Measurements from ENCODE around the gene CD59. TPM values are rescaled to one million over a fixed set of nuclear protein-coding genes. Genes with fewer than 3 reads are reported as not detected.
A peak's percentile ranks its signal among the peaks of the same experiment; 100 is the strongest.

The CD59 gene
- total and polyA plus RNA-seq, 9 of the 15 experiments (the other 6 are each of a cell fraction or from before 2014, with no cell fraction given) = 38.1 to 338 (median 173) TPM

DNA sequence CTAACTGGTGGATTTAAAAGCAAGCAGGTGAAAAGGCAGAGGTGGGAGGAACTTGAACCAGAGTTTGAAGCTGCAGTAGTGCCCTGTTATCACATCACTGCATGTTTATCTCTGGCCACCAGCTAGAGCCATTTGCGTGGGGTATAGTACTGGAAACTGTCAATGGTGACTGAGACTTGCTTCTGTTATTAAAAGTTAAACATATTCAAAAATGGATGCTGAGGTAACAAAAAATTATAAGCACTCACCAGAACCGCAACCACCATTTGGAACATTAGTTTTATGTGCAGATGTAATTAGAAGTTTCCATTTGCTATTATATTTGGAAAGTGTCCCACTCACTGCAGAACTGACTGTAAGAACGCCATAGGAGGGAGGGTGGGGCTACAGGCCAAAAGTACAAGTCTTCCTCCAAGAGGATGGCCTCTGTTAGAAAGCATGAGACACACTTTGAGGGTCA lies 1.2 kb upstream of the CD59 start (continued):
- no peak for TF ChIP-seq KAT7 (CRISPR knock-in tag; IDR thresholded peaks at IDR 0.05; ENCODE audit: borderline replicate concordance)
- peak; percentile 65 to 76; a peak in 3 of 4 replicates for TF ChIP-seq TRIM24 (IDR thresholded peaks at IDR 0.05)
- TF ChIP-seq C11orf30 (IDR thresholded peaks at IDR 0.05; ENCODE audit: low read depth) = peak; percentile 64
- peak; percentile 76 for TF ChIP-seq HDAC3 (IDR thresholded peaks at IDR 0.05; ENCODE audit: borderline replicate concordance, partially characterized antibody)
- TF ChIP-seq ADNP (tag; IDR thresholded peaks at IDR 0.05) = no peak
- TF ChIP-seq, protein P1, sequence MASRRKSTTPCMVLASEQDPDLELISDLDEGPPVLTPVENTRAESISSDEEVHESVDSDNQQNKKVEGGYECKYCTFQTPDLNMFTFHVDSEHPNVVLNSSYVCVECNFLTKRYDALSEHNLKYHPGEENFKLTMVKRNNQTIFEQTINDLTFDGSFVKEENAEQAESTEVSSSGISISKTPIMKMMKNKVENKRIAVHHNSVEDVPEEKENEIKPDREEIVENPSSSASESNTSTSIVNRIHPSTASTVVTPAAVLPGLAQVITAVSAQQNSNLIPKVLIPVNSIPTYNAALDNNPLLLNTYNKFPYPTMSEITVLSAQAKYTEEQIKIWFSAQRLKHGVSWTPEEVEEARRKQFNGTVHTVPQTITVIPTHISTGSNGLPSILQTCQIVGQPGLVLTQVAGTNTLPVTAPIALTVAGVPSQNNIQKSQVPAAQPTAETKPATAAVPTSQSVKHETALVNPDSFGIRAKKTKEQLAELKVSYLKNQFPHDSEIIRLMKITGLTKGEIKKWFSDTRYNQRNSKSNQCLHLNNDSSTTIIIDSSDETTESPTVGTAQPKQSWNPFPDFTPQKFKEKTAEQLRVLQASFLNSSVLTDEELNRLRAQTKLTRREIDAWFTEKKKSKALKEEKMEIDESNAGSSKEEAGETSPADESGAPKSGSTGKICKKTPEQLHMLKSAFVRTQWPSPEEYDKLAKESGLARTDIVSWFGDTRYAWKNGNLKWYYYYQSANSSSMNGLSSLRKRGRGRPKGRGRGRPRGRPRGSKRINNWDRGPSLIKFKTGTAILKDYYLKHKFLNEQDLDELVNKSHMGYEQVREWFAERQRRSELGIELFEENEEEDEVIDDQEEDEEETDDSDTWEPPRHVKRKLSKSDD (conservative IDR thresholded peaks at IDR 0.05; ENCODE audit: low read length) = no peak
- peak; percentile 97 for TF ChIP-seq FOXM1 (IDR thresholded peaks at IDR 0.05; ENCODE audit: low read depth)
- no peak for TF ChIP-seq FOXM1 (CRISPR knock-in tag; IDR thresholded peaks at IDR 0.05; ENCODE audit: low read depth)
- no peak for TF ChIP-seq ZKSCAN8 (CRISPR knock-in tag; IDR thresholded peaks at IDR 0.05)
- no peak for TF ChIP-seq POU5F1 (IDR thresholded peaks at IDR 0.05; ENCODE audit: borderline replicate concordance, low read depth, low read length, partially characterized antibody)
- no peak for TF ChIP-seq NELFE (IDR thresholded peaks at IDR 0.05; ENCODE audit: insufficient read depth, insufficient read length)
- TF ChIP-seq NFIX (CRISPR knock-in tag; IDR thresholded peaks at IDR 0.05; ENCODE audit: low read depth) = no peak
- TF ChIP-seq, protein P2, sequence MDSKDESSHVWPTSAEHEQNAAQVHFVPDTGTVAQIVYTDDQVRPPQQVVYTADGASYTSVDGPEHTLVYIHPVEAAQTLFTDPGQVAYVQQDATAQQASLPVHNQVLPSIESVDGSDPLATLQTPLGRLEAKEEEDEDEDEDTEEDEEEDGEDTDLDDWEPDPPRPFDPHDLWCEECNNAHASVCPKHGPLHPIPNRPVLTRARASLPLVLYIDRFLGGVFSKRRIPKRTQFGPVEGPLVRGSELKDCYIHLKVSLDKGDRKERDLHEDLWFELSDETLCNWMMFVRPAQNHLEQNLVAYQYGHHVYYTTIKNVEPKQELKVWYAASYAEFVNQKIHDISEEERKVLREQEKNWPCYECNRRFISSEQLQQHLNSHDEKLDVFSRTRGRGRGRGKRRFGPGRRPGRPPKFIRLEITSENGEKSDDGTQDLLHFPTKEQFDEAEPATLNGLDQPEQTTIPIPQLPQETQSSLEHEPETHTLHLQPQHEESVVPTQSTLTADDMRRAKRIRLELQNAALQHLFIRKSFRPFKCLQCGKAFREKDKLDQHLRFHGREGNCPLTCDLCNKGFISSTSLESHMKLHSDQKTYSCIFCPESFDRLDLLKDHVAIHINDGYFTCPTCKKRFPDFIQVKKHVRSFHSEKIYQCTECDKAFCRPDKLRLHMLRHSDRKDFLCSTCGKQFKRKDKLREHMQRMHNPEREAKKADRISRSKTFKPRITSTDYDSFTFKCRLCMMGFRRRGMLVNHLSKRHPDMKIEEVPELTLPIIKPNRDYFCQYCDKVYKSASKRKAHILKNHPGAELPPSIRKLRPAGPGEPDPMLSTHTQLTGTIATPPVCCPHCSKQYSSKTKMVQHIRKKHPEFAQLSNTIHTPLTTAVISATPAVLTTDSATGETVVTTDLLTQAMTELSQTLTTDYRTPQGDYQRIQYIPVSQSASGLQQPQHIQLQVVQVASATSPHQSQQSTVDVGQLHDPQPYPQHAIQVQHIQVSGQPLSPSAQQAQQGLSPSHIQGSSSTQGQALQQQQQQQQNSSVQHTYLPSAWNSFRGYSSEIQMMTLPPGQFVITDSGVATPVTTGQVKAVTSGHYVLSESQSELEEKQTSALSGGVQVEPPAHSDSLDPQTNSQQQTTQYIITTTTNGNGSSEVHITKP (IDR thresholded peaks at IDR 0.05; ENCODE audit: partially characterized antibody) = peak; percentile 42
- TF ChIP-seq LCOR (CRISPR knock-in tag; IDR thresholded peaks at IDR 0.05) = peak; percentile 68
- TF ChIP-seq SRSF9 (IDR thresholded peaks at IDR 0.05; ENCODE audit: borderline replicate concordance, low read depth, low read length) = no peak
- TF ChIP-seq BCOR (IDR thresholded peaks at IDR 0.05) = peak; percentile 26; the same call in 1 of the 2 replicates
- TF ChIP-seq POLR2B (IDR thresholded peaks at IDR 0.05; ENCODE audit: low read depth, partially characterized antibody) = no peak
- TF ChIP-seq TAF7 (tag; IDR thresholded peaks at IDR 0.05) = no peak
- TF ChIP-seq, protein P3, sequence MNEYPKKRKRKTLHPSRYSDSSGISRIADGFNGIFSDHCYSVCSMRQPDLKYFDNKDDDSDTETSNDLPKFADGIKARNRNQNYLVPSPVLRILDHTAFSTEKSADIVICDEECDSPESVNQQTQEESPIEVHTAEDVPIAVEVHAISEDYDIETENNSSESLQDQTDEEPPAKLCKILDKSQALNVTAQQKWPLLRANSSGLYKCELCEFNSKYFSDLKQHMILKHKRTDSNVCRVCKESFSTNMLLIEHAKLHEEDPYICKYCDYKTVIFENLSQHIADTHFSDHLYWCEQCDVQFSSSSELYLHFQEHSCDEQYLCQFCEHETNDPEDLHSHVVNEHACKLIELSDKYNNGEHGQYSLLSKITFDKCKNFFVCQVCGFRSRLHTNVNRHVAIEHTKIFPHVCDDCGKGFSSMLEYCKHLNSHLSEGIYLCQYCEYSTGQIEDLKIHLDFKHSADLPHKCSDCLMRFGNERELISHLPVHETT (CRISPR knock-in tag; conservative IDR thresholded peaks at IDR 0.05 in 1 of 2, IDR thresholded peaks at IDR 0.05 in 1 of 2) = 0 out of 4 replicates have a peak, but pooled peaks of 1 of the 2 experiments have one; percentile 42

Data from K562 (cell line).